A172 (cell line): ENCODE measurements around the gene FCHSD2. TPM values are rescaled to one million over a fixed set of nuclear protein-coding genes. Genes with fewer than 3 reads are reported as not detected.
A peak's percentile ranks its signal among the peaks of the same experiment; 100 is the strongest.

Experiments
- DNase-seq: peaks from one replicate; pipeline ENCODE4 v3.0.0-alpha.2; 2015; ENCODE audit warnings: low spot score
- total RNA-seq: library from RNA; depleted of rRNA; stranded (reverse); fragments of >200 nt; shearing (Covaris generic); gene quantifications from 2 replicates; pipeline ENCODE4 v1.2.3, GENCODE V29; 2014

The FCHSD2 gene
- total RNA-seq, 1 experiment from 2014 or later: 8.7 TPM

GRCh38 chr11:73172992-73173656 lies 31.0 kb upstream of the FCHSD2 start:
- DNase-seq: no peak

- peak; percentile 31 for DNase-seq
These were observed 29.5 kb upstream of the FCHSD2 start for GRCh38 chr11:73171436-73172161.

GRCh38 chr11:73170140-73170539 lies 28.0 kb upstream of the FCHSD2 start:
- no peak for DNase-seq

GRCh38 chr11:73168925-73169579 lies 26.9 kb upstream of the FCHSD2 start:
- no peak for DNase-seq

GRCh38 chr11:73167363-73167954 lies 25.3 kb upstream of the FCHSD2 start:
- DNase-seq: no peak

GRCh38 chr11:73164803-73165540 lies 22.9 kb upstream of the FCHSD2 start:
- DNase-seq: no peak

GRCh38 chr11:73163638-73164174 lies 21.6 kb upstream of the FCHSD2 start:
- DNase-seq: no peak

GRCh38 chr11:73162196-73162740 lies 20.1 kb upstream of the FCHSD2 start:
- no peak for DNase-seq

GRCh38 chr11:73160005-73160760 lies 18.1 kb upstream of the FCHSD2 start:
- DNase-seq: no peak

- no peak for DNase-seq
These were observed 17.2 kb upstream of the FCHSD2 start for GRCh38 chr11:73159297-73159696.

GRCh38 chr11:73158356-73159051 lies 16.4 kb upstream of the FCHSD2 start:
- DNase-seq: no peak

GRCh38 chr11:73157101-73158010 lies 15.2 kb upstream of the FCHSD2 start:
- peak; percentile 61 for DNase-seq

- no peak for DNase-seq
These were observed 14.6 kb upstream of the FCHSD2 start for GRCh38 chr11:73156686-73157085.

- DNase-seq: no peak
These were observed 14.0 kb upstream of the FCHSD2 start for GRCh38 chr11:73156114-73156513.

GRCh38 chr11:73155102-73155501 lies 13.0 kb upstream of the FCHSD2 start:
- DNase-seq: no peak

GRCh38 chr11:73154178-73154577 lies 12.1 kb upstream of the FCHSD2 start:
- no peak for DNase-seq

- no peak for DNase-seq
These were observed 10.9 kb upstream of the FCHSD2 start for GRCh38 chr11:73152861-73153483.
